Cardiac fibroblast (primary cell): ENCODE results near the gene NEURL1.

ENCODE experiments used
- DNase-seq, 2 donors: peaks; one replicate each; pipeline versions ENCODE4 v3.0.0 to v3.0.0-alpha.2; 2010; ENCODE audit warnings: low read depth in 2 of 2
- H3K4me3 ChIP-seq, 2 donors: replicated peaks in 1 of 2; 1 replicate in 1 of 2; 2 replicates in 1 of 2; pipeline ENCODE4 v1.5.1; 2011; ENCODE audit warnings: low read depth in 2 of 2, low read length in 2 of 2, mild to moderate bottlenecking in 2 of 2, moderate library complexity in 1 of 2
- TF ChIP-seq, protein P1 (sequence below): IDR thresholded peaks from one replicate; pipeline ENCODE4 v1.5.1; 2011; ENCODE audit warnings: low read depth, mild to moderate bottlenecking, low read length, inconsistent platforms

NEURL1 gene

DNA sequence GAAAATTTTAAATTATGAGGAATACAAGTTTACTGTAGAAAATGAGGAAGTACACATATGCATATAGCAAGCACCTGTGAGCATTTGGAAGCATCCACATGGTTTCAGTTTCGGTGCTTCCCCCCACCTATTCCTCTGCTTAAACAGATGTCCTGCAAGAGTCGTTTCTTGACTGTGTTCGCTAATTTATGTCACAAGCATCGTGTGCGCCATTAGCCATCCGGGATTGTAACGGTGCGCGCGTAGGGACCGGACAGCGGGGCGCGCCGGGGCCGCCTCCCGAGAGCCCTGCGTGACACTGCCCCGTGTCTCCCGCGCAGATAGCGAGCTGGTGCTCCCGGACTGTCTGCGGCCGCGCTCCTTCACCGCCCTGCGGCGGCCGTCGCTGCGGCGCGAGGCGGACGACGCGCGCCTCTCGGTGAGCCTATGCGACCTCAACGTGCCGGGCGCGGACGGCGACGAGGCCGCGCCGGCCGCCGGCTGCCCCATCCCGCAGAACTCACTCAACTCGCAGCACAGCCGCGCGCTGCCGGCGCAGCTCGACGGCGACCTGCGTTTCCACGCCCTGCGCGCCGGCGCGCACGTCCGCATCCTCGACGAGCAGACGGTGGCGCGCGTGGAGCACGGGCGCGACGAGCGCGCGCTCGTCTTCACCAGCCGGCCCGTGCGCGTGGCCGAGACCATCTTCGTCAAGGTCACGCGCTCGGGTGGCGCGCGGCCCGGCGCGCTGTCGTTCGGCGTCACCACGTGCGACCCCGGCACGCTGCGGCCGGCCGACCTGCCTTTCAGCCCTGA is 90.9 kb downstream of the NEURL1 start:
- TF ChIP-seq, protein P1, sequence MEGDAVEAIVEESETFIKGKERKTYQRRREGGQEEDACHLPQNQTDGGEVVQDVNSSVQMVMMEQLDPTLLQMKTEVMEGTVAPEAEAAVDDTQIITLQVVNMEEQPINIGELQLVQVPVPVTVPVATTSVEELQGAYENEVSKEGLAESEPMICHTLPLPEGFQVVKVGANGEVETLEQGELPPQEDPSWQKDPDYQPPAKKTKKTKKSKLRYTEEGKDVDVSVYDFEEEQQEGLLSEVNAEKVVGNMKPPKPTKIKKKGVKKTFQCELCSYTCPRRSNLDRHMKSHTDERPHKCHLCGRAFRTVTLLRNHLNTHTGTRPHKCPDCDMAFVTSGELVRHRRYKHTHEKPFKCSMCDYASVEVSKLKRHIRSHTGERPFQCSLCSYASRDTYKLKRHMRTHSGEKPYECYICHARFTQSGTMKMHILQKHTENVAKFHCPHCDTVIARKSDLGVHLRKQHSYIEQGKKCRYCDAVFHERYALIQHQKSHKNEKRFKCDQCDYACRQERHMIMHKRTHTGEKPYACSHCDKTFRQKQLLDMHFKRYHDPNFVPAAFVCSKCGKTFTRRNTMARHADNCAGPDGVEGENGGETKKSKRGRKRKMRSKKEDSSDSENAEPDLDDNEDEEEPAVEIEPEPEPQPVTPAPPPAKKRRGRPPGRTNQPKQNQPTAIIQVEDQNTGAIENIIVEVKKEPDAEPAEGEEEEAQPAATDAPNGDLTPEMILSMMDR: no peak
- peak in 1 of 2 donors; percentile 14 for DNase-seq
- H3K4me3 ChIP-seq: peak overlapping the region; percentile 14 to 36

DNA sequence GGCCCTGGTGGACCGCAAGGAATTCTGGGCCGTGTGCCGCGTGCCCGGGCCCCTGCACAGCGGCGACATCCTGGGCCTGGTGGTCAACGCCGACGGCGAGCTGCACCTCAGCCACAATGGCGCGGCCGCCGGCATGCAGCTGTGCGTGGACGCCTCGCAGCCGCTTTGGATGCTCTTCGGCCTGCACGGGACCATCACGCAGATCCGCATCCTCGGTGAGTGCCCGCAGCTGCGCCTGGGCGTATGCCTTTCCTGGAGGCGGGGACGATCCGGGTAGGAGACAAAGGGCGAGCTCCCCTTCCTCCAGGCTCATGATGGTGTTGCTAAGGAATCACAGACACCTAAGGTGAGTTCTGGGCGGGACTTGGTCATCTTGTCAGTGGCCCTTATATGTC is 91.5 kb downstream of the NEURL1 start:
- TF ChIP-seq, protein P1: no peak
- no peak for DNase-seq
- H3K4me3 ChIP-seq: no peak overlapping the region

DNA sequence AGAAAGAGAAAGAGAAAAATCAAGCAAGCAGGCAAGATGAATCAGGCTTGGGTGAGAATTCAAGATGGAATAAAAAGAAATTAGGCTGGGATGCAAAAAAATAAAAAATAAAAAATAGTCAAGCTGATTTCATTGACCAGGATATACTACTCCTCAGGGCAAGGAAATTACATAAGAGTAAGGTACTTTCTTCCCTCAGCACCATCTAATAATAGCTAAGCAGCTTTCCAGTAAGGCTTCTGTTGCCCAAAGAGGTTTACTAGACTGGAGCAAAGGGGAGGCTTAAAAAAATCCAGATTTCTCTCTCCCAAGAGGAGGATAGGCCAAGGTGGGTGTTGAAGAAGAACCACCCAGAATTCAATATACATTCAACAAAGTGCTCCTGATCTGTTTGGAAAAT is 93.6 kb downstream of the NEURL1 start:
- H3K4me3 ChIP-seq: no peak overlapping the region
- TF ChIP-seq, protein P1: no peak
- no peak for DNase-seq

DNA sequence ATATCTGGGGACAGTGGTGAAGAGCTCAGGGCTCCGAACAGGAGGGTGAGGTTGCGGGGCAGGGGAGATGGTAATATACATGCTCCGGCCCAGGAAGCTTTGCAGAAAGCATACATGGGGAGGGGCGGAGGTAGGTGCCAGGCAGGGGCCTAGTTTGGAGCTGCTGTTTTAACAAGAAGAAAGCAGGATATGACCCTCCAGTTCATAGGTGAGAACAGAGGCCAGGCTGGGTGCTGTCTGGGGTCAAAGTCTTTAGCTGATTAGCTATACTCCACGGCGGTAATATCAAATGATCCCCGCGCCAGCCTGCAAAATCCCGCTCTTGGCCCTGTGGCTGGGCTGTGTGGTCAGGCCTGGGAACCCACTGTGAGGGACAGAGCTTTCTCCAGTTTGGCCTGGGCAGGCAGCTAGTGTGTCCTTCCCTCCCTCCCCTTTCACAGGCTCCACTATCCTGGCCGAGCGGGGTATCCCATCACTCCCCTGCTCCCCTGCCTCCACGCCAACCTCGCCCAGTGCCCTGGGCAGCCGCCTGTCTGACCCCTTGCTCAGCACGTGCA is 95.6 kb downstream of the NEURL1 start:
- no peak for DNase-seq
- TF ChIP-seq, protein P1: no peak
- H3K4me3 ChIP-seq: no peak overlapping the region

DNA sequence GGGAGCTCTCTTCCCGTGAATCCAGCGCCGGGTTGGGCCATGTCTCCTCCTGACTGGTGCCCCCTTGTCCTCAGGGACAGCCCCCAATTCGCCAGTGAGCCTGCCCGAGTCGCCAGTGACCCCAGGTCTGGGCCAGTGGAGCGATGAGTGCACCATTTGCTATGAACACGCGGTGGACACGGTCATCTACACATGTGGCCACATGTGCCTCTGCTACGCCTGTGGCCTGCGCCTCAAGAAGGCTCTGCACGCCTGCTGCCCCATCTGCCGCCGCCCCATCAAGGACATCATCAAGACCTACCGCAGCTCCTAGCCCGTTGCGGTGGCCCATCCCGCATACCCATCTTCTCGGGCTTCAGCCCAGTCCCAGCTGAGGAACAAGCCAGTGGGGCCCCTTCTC is 96.6 kb downstream of the NEURL1 start:
- H3K4me3 ChIP-seq: no peak overlapping the region
- TF ChIP-seq, protein P1: no peak
- no peak for DNase-seq

DNA sequence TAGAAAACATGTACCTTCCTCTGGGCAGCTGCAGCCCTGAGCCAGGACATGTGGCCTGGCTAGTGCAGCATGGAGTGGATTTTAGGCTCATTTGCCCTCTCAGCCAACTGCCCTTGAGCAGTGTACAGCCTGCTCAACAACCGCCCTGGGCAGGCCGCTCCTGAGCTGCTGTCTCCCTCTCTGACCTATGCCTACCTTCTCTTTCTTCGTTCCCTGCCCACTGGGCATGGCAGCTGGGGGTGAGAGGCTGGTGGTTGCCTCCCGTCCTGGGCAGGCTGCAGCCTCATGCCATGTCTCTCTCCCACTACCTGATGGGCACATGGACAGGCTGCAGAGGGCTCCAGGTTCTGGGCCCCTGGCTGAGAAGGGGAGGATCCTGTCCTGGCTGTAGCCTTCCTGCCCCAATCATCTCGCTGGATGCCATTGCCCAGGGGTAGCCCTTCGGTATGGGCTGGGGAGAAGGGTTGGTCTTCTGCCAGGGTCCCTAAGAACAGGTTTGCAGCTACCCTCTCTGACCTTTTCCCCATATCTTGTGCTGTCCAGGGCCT is 97.3 kb downstream of the NEURL1 start:
- TF ChIP-seq, protein P1: no peak
- no peak overlapping the region for H3K4me3 ChIP-seq
- DNase-seq: no peak
